Measurements from ENCODE around the gene SLC9B2. TPM values are rescaled to one million over a fixed set of nuclear protein-coding genes. Genes with fewer than 3 reads are reported as not detected.

SLC9B2 gene
- total RNA-seq, 2 donors from 2014 or later: 8.7 to 40.6 TPM

DNA sequence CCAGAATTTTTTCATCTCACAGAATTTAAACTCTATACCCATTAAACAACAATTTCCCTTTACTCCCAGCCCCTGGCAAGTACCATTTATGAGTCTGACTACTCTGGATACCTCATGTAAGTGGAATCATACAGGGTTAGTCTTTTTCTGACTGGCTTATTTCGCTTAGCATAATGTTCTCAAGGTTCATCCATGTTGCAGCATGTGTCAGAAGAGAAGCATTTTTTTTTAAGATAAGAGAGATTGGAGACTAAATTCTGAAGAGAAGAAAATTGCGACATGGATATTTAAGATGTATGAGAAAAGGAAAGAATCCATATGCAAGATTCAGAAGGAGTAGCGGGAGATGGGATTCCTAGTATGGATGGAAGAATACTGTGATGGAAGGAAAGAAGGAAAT, 45.8 kb downstream of the SLC9B2 start:
- DNase-seq (ENCODE audit: low spot score): no peak
- Histone ChIP-seq H3K4me3 (no peak overlapping the region), H3K9me3 (no peaks in the 10 kb centered on the region), H3K36me3 (no peaks in the 10 kb centered on the region), H3K27ac (no peak overlapping the region), H3K27me3 (replicated peaks; ENCODE audit: insufficient read depth) (no peaks in the 10 kb centered on the region), H3K4me1 (ENCODE audit: control insufficient read depth in 1 of 2, low read depth in 2 of 2) (no peaks in the 10 kb centered on the region)
- TF ChIP-seq, protein P1, sequence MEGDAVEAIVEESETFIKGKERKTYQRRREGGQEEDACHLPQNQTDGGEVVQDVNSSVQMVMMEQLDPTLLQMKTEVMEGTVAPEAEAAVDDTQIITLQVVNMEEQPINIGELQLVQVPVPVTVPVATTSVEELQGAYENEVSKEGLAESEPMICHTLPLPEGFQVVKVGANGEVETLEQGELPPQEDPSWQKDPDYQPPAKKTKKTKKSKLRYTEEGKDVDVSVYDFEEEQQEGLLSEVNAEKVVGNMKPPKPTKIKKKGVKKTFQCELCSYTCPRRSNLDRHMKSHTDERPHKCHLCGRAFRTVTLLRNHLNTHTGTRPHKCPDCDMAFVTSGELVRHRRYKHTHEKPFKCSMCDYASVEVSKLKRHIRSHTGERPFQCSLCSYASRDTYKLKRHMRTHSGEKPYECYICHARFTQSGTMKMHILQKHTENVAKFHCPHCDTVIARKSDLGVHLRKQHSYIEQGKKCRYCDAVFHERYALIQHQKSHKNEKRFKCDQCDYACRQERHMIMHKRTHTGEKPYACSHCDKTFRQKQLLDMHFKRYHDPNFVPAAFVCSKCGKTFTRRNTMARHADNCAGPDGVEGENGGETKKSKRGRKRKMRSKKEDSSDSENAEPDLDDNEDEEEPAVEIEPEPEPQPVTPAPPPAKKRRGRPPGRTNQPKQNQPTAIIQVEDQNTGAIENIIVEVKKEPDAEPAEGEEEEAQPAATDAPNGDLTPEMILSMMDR (IDR thresholded peaks at IDR 0.05): no peak
- ATAC-seq (ENCODE audit: insufficient number of reproducible peaks, low FRiP score, low read depth): no peak

DNA sequence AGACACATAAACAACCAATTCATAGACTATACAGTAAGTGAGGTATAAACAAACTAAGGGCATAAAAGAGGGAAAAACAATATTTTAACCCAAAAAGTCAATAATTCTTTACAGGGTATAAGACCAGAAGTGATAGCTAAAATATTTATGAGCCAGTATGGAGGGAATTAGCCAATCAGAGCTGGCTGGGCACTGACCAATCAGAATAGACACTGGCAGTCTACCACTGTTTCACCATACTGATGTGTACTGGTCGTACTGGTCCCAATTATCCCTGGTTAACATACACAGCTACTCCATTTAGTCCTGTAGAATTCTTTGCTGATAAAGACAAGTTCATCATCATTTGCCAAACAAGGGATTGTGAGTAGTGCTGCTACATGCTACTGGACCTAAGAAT, 47.3 kb downstream of the SLC9B2 start:
- TF ChIP-seq, protein P1 (IDR thresholded peaks at IDR 0.05): no peak
- no peaks in the 10 kb centered on the region for H3K27me3 ChIP-seq (replicated peaks; ENCODE audit: insufficient read depth)
- no peaks in the 10 kb centered on the region for H3K9me3 ChIP-seq
- H3K4me3 ChIP-seq: no peak overlapping the region
- H3K27ac ChIP-seq: no peak overlapping the region
- DNase-seq (ENCODE audit: low spot score) (no peak), ATAC-seq (ENCODE audit: insufficient number of reproducible peaks, low FRiP score, low read depth) (no peak)
- no peaks in the 10 kb centered on the region for H3K4me1 ChIP-seq (ENCODE audit: control insufficient read depth in 1 of 2, low read depth in 2 of 2)
- no peaks in the 10 kb centered on the region for H3K36me3 ChIP-seq

DNA sequence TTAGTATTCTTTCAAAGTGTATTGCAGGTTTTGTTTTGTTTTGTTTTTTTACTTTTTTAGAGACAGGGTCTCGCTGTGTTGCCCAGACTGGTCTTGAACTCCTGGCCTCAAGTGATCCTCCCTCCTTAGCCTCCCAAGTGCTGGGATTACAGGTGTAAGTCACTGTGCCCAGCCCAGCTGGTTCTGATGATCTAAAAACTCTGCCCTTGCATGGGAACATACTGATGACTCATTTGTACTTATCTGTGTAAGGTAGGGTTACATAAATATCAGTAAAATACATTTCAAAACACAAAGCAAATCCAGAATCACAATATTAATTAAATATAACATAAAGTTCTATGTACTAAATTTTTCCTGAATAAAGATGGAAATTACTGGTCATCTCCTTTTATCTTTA, 49.7 kb downstream of the SLC9B2 start:
- no peak overlapping the region for H3K4me3 ChIP-seq
- H3K27ac ChIP-seq: no peak overlapping the region
- no peaks in the 10 kb centered on the region for H3K27me3 ChIP-seq (replicated peaks; ENCODE audit: insufficient read depth)
- no peaks in the 10 kb centered on the region for H3K36me3 ChIP-seq
- ATAC-seq (ENCODE audit: insufficient number of reproducible peaks, low FRiP score, low read depth) (no peak), DNase-seq (ENCODE audit: low spot score) (no peak)
- no peaks in the 10 kb centered on the region for H3K9me3 ChIP-seq
- no peaks in the 10 kb centered on the region for H3K4me1 ChIP-seq (ENCODE audit: control insufficient read depth in 1 of 2, low read depth in 2 of 2)
- TF ChIP-seq, protein P1 (IDR thresholded peaks at IDR 0.05): no peak

DNA sequence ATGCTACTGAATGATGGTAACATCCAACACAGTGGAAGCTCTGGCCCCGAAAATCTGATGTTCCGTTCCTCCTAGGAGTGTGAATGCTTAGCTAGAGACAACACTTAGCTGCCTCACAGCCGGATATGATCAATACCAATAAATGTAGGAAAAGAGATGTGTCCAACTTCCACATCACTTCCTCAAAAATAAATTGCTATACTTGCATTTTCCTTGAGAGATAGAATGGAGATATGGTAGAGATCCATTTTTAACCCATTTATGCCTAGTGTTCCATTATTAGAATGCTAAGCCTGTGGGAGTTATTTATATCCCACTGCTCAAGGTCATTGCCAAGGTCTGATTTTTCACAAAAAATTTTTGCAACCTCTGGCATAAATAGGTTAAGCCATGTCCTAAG, 51.6 kb downstream of the SLC9B2 start:
- Histone ChIP-seq H3K27me3 (replicated peaks; ENCODE audit: insufficient read depth) (no peaks in the 10 kb centered on the region), H3K27ac (no peak overlapping the region), H3K36me3 (no peaks in the 10 kb centered on the region), H3K9me3 (no peaks in the 10 kb centered on the region), H3K4me1 (ENCODE audit: control insufficient read depth in 1 of 2, low read depth in 2 of 2) (no peaks in the 10 kb centered on the region), H3K4me3 (no peak overlapping the region)
- TF ChIP-seq, protein P1 (IDR thresholded peaks at IDR 0.05): no peak
- no peak for ATAC-seq (ENCODE audit: insufficient number of reproducible peaks, low FRiP score, low read depth)
- no peak for DNase-seq (ENCODE audit: low spot score)

DNA sequence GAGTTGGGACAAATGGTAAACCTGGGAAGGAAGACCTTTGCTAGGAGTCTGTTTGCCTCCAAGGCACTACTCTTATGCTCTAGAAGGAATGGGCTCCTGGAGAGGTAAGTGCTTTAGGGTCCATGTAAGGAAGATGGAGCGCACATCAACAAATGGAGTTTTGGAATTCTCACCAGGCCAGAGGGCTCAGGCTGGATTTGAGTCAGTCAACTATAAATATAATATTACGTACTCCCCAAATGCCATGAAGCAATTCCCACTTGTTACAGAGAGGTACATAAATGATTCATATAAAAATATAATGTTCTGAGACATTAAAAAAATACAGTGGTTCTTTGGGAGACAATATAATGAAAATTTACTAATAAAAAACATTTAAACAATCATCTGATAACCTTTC, 55.4 kb downstream of the SLC9B2 start:
- H3K27ac ChIP-seq: no peak overlapping the region
- TF ChIP-seq, protein P1 (IDR thresholded peaks at IDR 0.05): no peak
- no peaks in the 10 kb centered on the region for H3K36me3 ChIP-seq
- peaks cover 5 to 7% of the 10 kb centered on the region in 2 donors for H3K4me1 ChIP-seq (ENCODE audit: control insufficient read depth in 1 of 2, low read depth in 2 of 2)
- H3K9me3 ChIP-seq: no peaks in the 10 kb centered on the region
- no peak for DNase-seq (ENCODE audit: low spot score)
- no peaks in the 10 kb centered on the region for H3K27me3 ChIP-seq (replicated peaks; ENCODE audit: insufficient read depth)
- H3K4me3 ChIP-seq: no peak overlapping the region
- no peak for ATAC-seq (ENCODE audit: insufficient number of reproducible peaks, low FRiP score, low read depth)

Data from thoracic aorta (tissue), 2 donors.